Left ventricle myocardium inferior (tissue), 1 donor: ENCODE results near the gene PPP1R15B. TPM values are rescaled to one million over a fixed set of nuclear protein-coding genes. Genes with fewer than 3 reads are reported as not detected.

Experiments
- DNase-seq: peaks from one replicate; pipeline ENCODE4 v3.0.0-alpha.2; 2020
- H3K27ac ChIP-seq: fragments of 200-600 bp; replicated peaks from 2 replicates; pipeline ENCODE4 v1.8.0; 2021
- H3K27me3 ChIP-seq: fragments of 200-600 bp; 2 replicates; pipeline ENCODE4 v1.8.0; 2021; ENCODE audit warnings: low read depth
- H3K36me3 ChIP-seq: fragments of 200-600 bp; 2 replicates; pipeline ENCODE4 v1.8.0; 2021
- H3K4me1 ChIP-seq: fragments of 200-600 bp; 2 replicates; pipeline ENCODE4 v1.8.0; 2021
- H3K4me3 ChIP-seq: fragments of 200-600 bp; 2 replicates; pipeline ENCODE4 v1.8.0; 2021; ENCODE audit warnings: mild to moderate bottlenecking, moderate library complexity
- H3K9me3 ChIP-seq: fragments of 200-600 bp; replicated peaks from 2 replicates; pipeline ENCODE4 v1.8.0; 2021
- intact Hi-C: fragments of 100-400 bp; cut with micrococcal nuclease; formaldehyde crosslinking; loops from one replicate; pipeline ENCODE4 v1.11.0; 2022
- total RNA-seq: library from RNA; stranded (reverse); fragmentation: NEBNext Ultra II Directional; extraction: Animal tissue kit (Norgen Biotek cat#: 25700); gene quantifications from one replicate; pipeline ENCODE4 v1.2.1, GENCODE V29; 2021
- TF ChIP-seq, protein P1 (sequence below): fragments of 200-600 bp; IDR thresholded peaks from 2 replicates; pipeline ENCODE4 v1.8.0; 2021; ENCODE audit warnings: antibody characterized with exemption, mild to moderate bottlenecking, borderline replicate concordance
- donor health status: DM: no; HTN: yes; CAD: no; lungs with severe emphysema.

Gene PPP1R15B
- total RNA-seq, 1 donor from 2014 or later: 20.5 TPM

DNA sequence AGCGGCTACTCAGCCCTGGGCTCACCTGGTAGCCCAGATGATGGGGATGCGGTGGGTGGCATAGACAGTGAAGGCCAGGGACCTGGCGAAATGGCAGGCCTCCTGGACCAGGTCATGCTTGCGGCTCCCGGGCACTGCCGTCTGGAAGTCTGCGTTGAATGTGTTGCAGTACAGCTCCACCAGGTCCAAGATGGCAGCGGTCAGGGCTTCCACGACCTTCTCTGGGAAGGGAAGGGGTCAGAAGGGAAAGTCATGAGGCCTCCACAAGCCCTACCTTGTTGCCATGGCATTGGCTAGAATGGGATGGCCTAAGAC lies 44.2 kb upstream of the PPP1R15B start:
- intact Hi-C loops: no loop called here
- Histone ChIP-seq H3K27ac (peak overlapping the region; percentile 92), H3K36me3 (peaks cover 73% of the 10 kb centered on the region), H3K4me1 (peaks cover 85% of the 10 kb centered on the region), H3K4me3 (no peak overlapping the region), H3K9me3 (no peaks in the 10 kb centered on the region), H3K27me3 (no peaks in the 10 kb centered on the region)
- TF ChIP-seq, protein P1, sequence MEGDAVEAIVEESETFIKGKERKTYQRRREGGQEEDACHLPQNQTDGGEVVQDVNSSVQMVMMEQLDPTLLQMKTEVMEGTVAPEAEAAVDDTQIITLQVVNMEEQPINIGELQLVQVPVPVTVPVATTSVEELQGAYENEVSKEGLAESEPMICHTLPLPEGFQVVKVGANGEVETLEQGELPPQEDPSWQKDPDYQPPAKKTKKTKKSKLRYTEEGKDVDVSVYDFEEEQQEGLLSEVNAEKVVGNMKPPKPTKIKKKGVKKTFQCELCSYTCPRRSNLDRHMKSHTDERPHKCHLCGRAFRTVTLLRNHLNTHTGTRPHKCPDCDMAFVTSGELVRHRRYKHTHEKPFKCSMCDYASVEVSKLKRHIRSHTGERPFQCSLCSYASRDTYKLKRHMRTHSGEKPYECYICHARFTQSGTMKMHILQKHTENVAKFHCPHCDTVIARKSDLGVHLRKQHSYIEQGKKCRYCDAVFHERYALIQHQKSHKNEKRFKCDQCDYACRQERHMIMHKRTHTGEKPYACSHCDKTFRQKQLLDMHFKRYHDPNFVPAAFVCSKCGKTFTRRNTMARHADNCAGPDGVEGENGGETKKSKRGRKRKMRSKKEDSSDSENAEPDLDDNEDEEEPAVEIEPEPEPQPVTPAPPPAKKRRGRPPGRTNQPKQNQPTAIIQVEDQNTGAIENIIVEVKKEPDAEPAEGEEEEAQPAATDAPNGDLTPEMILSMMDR: no peak
- no peak for DNase-seq

GRCh38 chr1:204455063-204455830 lies 43.6 kb upstream of the PPP1R15B start:
- no peak for DNase-seq
- intact Hi-C loops: no loop called here
- TF ChIP-seq, protein P1: no peak
- H3K27me3 ChIP-seq: no peaks in the 10 kb centered on the region
- H3K36me3 ChIP-seq: peaks cover 68% of the 10 kb centered on the region
- H3K4me1 ChIP-seq: peaks cover 85% of the 10 kb centered on the region
- no peaks in the 10 kb centered on the region for H3K9me3 ChIP-seq
- no peak overlapping the region for H3K4me3 ChIP-seq
- peak overlapping the region; percentile 92 for H3K27ac ChIP-seq

GRCh38 chr1:204454476-204454875 lies 42.9 kb upstream of the PPP1R15B start:
- Histone ChIP-seq H3K4me3 (no peak overlapping the region), H3K27me3 (no peaks in the 10 kb centered on the region), H3K27ac (peak overlapping the region; percentile 92), H3K4me1 (peaks cover 86% of the 10 kb centered on the region), H3K36me3 (peaks cover 60% of the 10 kb centered on the region), H3K9me3 (no peaks in the 10 kb centered on the region)
- TF ChIP-seq, protein P1: no peak
- DNase-seq: no peak
- intact Hi-C loops: no loop called here

DNA sequence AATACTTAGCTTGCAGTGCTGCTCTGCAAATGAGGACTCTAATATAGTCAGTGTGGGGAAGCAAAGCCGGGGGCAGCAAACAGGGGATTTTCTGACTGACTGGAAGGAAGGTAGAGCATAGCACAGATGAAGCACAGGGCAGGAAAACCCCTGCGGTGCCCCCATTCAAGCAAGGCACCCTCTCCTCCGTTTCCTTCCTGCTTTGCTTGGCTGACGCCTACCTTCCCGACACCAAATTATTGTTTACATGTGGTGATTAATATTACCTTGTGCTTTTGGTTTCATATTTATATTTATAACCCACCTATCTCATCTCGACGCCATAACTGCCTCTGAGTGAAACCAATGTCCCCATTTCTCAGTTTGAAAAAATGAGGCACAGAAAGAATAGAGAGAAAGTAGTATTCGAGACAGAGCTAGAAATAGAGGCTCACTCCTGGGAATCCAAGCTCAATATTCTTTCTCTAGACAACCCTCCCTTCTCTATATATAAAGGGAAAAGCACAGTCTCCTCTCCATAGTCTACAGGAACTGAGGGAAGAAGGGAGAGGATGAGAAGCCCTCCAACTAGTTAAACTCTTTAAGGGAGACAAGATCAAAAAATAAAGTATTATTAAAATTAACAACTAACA lies 41.6 kb upstream of the PPP1R15B start:
- TF ChIP-seq, protein P1: no peak
- DNase-seq: no peak
- Histone ChIP-seq H3K27me3 (no peaks in the 10 kb centered on the region), H3K4me3 (no peak overlapping the region), H3K4me1 (peaks cover 94% of the 10 kb centered on the region), H3K27ac (peak overlapping the region; percentile 92), H3K36me3 (peaks cover 58% of the 10 kb centered on the region), H3K9me3 (no peaks in the 10 kb centered on the region)
- intact Hi-C loops: no loop called here

DNA sequence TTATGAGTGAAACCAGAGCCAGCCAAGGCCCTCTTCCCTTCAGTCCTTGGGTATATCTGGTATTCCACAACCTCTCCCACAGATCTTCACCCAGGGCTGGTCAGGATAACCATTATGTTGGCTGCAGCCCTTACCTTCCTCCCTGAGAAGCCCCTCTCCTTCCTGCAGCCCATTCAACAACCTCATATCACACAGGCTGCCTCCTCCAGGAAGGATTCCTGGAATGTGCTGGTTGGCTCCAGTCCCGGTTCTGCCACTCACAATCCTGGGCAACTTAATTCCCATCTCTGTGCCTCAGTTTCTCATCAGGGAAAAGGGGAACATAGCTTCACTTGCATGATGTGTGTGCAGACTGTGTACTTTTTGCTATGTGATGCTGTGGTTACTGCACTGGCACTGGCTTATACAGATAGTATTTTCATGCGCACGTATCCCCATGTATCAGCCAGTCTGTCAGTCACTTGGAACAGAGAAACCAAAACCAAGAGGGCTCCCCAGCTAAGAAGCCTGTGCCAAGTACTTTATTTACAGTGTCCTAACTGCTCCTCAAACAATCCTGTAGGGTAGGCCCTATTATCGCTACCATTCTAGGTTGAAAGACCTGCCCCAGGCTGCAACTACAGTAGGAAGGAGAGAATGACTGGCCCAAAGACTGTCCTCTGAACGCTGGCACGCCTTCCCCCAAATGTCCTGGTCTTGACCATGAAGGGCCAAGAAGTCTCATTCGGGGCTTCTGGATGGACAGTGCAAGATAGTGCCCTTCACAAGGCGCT lies 39.9 kb upstream of the PPP1R15B start:
- TF ChIP-seq, protein P1: no peak
- Histone ChIP-seq H3K36me3 (peaks cover 64% of the 10 kb centered on the region), H3K4me3 (peak overlapping the region; percentile 57), H3K27me3 (no peaks in the 10 kb centered on the region), H3K27ac (peak overlapping the region; percentile 92), H3K4me1 (peaks cover 98% of the 10 kb centered on the region), H3K9me3 (no peaks in the 10 kb centered on the region)
- intact Hi-C loops: no loop called here
- DNase-seq: no peak
